Measurements from ENCODE around the gene DSTYK.

DNA sequence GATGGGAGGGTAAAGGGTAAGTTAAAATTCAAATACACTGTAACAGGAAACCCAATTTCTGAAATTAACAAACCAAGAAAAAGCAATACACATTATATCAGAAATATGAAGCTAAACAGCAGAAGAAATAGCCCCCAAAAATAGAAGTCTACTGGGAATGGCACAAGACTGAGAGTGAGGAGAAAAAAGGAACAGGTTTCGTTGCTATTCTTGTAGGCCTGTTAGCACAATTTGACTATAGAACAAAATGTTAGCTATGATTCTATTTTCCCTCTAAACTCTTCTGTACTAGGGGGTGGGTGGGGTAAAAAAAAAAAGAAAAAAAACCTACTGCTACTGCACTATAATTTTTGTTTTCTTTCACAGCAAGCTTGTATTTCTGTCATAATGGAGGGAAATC is 102.2 kb downstream of the DSTYK start:
- TF ChIP-seq GATA2 (IDR thresholded peaks at IDR 0.05; ENCODE audit: low read depth, low read length) (no peak), GATA3 (IDR thresholded peaks at IDR 0.05; ENCODE audit: low read depth, low read length) (no peak)

All from SH-SY5Y (cell line).